22Rv1 (cell line): ENCODE data around the gene NR1D2.

Experiments used
- ZFX ChIP-seq: fragments of 450-650 bp; IDR thresholded peaks from 2 replicates; pipeline ENCODE4 v1.6.1; 2017; ENCODE audit warnings: antibody characterized with exemption, borderline replicate concordance
- TF ChIP-seq, protein P1 (sequence below): fragments of 450-650 bp; IDR thresholded peaks from 2 replicates; pipeline ENCODE4 v1.5.1; 2017; ENCODE audit warnings: mild to moderate bottlenecking

DNA sequence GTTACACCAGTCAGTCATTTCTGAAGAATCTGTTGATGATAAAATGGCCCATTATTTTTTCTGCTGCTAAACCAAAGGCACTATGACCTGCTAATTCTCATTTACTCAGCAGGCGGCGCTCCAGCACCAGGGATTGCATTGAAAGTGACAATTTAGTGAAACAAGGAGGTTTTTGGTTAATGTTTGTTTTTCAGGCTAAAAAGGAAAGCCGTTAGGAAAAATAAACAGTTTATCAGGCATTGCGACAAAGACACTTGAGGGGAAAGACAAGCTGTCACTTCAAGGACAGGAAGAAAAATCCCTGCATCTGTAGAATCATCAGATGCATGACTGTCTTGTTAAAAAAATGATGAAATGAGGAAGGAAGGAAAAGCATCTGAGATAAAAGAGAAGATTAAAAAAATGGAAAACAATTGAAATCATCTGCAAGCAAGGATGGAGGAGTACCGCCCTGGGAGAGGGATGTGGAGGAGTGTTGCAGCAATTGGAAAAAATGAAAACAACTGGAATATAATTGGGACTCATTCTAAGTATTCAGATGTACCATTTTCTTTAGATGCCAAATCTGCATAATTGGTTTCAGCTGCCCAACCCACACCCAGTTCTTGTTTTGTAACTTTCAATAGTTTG lies 54.0 kb downstream of the NR1D2 start:
- TF ChIP-seq, protein P1, sequence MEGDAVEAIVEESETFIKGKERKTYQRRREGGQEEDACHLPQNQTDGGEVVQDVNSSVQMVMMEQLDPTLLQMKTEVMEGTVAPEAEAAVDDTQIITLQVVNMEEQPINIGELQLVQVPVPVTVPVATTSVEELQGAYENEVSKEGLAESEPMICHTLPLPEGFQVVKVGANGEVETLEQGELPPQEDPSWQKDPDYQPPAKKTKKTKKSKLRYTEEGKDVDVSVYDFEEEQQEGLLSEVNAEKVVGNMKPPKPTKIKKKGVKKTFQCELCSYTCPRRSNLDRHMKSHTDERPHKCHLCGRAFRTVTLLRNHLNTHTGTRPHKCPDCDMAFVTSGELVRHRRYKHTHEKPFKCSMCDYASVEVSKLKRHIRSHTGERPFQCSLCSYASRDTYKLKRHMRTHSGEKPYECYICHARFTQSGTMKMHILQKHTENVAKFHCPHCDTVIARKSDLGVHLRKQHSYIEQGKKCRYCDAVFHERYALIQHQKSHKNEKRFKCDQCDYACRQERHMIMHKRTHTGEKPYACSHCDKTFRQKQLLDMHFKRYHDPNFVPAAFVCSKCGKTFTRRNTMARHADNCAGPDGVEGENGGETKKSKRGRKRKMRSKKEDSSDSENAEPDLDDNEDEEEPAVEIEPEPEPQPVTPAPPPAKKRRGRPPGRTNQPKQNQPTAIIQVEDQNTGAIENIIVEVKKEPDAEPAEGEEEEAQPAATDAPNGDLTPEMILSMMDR, result peak; percentile 96
- TF ChIP-seq ZFX, result no peak
